NCI-H128 (cell line): ENCODE measurements around the gene TENM3.

Experiments used
- DNase-seq: peaks from one replicate; lab custom pipeline; 2025; ENCODE audit not compliant: unreplicated experiment; lab: John Stamatoyannopoulos, UW

The TENM3 gene

GRCh38 chr4:182324282-182324681, 81.1 kb downstream of the TENM3 start:
- no peak for DNase-seq

- no peak for DNase-seq
Measured at GRCh38 chr4:182325397-182325796, 82.2 kb downstream of the TENM3 start.

GRCh38 chr4:182325848-182326255, 82.7 kb downstream of the TENM3 start:
- no peak for DNase-seq

- DNase-seq, result no peak
Measured at GRCh38 chr4:182328505-182328904, 85.3 kb downstream of the TENM3 start.

GRCh38 chr4:182337366-182337765, 94.2 kb downstream of the TENM3 start:
- no peak for DNase-seq

- DNase-seq, result no peak
Measured at GRCh38 chr4:182338063-182338462, 94.9 kb downstream of the TENM3 start.

- DNase-seq, result no peak
Measured at GRCh38 chr4:182338746-182339145, 95.5 kb downstream of the TENM3 start.

GRCh38 chr4:182339221-182339641, 96.0 kb downstream of the TENM3 start:
- DNase-seq, result no peak

GRCh38 chr4:182343453-182343852, 100.3 kb downstream of the TENM3 start:
- no peak for DNase-seq

GRCh38 chr4:182344968-182345367, 101.8 kb downstream of the TENM3 start:
- no peak for DNase-seq

GRCh38 chr4:182346250-182346649, 103.0 kb downstream of the TENM3 start:
- no peak for DNase-seq

- DNase-seq, result no peak
Measured at GRCh38 chr4:182346675-182347375, 103.6 kb downstream of the TENM3 start.

- no peak for DNase-seq
Measured at GRCh38 chr4:182348779-182349326, 105.7 kb downstream of the TENM3 start.

- no peak for DNase-seq
Measured at GRCh38 chr4:182350041-182350440, 106.8 kb downstream of the TENM3 start.

- no peak for DNase-seq
Measured at GRCh38 chr4:182351485-182351884, 108.3 kb downstream of the TENM3 start.

- no peak for DNase-seq
Measured at GRCh38 chr4:182354106-182354505, 110.9 kb downstream of the TENM3 start.

GRCh38 chr4:182354867-182355266, 111.7 kb downstream of the TENM3 start:
- no peak for DNase-seq

GRCh38 chr4:182367153-182367552, 124.0 kb downstream of the TENM3 start:
- DNase-seq, result no peak

GRCh38 chr4:182369211-182369610, 126.0 kb downstream of the TENM3 start:
- DNase-seq, result no peak

- no peak for DNase-seq
Measured at GRCh38 chr4:182370491-182370890, 127.3 kb downstream of the TENM3 start.

- no peak for DNase-seq
Measured at GRCh38 chr4:182380771-182381181, 137.6 kb downstream of the TENM3 start.

- no peak for DNase-seq
Measured at GRCh38 chr4:182382941-182383340, 139.7 kb downstream of the TENM3 start.

GRCh38 chr4:182384631-182385091, 141.5 kb downstream of the TENM3 start:
- DNase-seq, result no peak
